Cardiac muscle cell (in vitro differentiated cells and primary cell): ENCODE results near the gene TST. TPM values are rescaled to one million over a fixed set of nuclear protein-coding genes. Genes with fewer than 3 reads are reported as not detected.

Experiments
- DNase-seq, 2 donors: peaks; one replicate each; pipeline versions ENCODE4 v3.0.0 to v3.0.0-alpha.2; 2010 to 2017; ENCODE audit warnings: low read depth in 1 of 2, low spot score in 1 of 2
- H3K27ac ChIP-seq: fragments of 200-600 bp; sonication (generic); 2 replicates; pipeline ENCODE4 v1.5.1; 2016
- H3K27me3 ChIP-seq: fragments of 200-600 bp; sonication (generic); 2 replicates; pipeline ENCODE4 v1.6.0; 2016; ENCODE audit warnings: control low read depth
- H3K36me3 ChIP-seq: fragments of 200-600 bp; sonication (generic); 2 replicates; pipeline ENCODE4 v1.5.1; 2016; ENCODE audit warnings: control low read depth
- H3K4me1 ChIP-seq: fragments of 200-600 bp; sonication (generic); 2 replicates; pipeline ENCODE4 v1.8.1; 2017; ENCODE audit warnings: low read depth, mild to moderate bottlenecking, mixed run types
- H3K4me3 ChIP-seq: fragments of 200-600 bp; sonication (generic); 2 replicates; pipeline ENCODE4 v1.5.1; 2016; ENCODE audit warnings: mild to moderate bottlenecking
- H3K9me3 ChIP-seq: fragments of 200-600 bp; sonication (generic); 2 replicates; pipeline ENCODE4 v1.5.1; 2017; ENCODE audit warnings: low read depth, mild to moderate bottlenecking, control low read depth
- polyA plus RNA-seq: library from polyadenylated mRNA; unstranded; fragments of >200 nt; fragmentation: Nextera tagmentation; extraction: Ambion mirVana; gene quantifications from 2 replicates; pipeline ENCODE4 v1.2.1, GENCODE V29; 2016
- total RNA-seq: library from RNA; depleted of rRNA; stranded (reverse); fragments of >200 nt; gene quantifications from 2 replicates; pipeline ENCODE4 v1.2.3, GENCODE V29; 2016
- TF ChIP-seq, protein P1 (sequence below): IDR thresholded peaks from 2 replicates; pipeline ENCODE4 v1.5.1; 2012; ENCODE audit warnings: low read depth, mild to moderate bottlenecking, low read length

The TST gene
- total and polyA plus RNA-seq, 2 experiments from 2014 or later: 36.2 to 63.8 TPM

GRCh38 chr22:36988075-36988832 lies 31.0 kb downstream of the TST start:
- no peak overlapping the region for H3K4me3 ChIP-seq
- no peaks in the 10 kb centered on the region for H3K36me3 ChIP-seq
- DNase-seq: no peak
- H3K27me3 ChIP-seq: peaks cover 6% of the 10 kb centered on the region
- TF ChIP-seq, protein P1, sequence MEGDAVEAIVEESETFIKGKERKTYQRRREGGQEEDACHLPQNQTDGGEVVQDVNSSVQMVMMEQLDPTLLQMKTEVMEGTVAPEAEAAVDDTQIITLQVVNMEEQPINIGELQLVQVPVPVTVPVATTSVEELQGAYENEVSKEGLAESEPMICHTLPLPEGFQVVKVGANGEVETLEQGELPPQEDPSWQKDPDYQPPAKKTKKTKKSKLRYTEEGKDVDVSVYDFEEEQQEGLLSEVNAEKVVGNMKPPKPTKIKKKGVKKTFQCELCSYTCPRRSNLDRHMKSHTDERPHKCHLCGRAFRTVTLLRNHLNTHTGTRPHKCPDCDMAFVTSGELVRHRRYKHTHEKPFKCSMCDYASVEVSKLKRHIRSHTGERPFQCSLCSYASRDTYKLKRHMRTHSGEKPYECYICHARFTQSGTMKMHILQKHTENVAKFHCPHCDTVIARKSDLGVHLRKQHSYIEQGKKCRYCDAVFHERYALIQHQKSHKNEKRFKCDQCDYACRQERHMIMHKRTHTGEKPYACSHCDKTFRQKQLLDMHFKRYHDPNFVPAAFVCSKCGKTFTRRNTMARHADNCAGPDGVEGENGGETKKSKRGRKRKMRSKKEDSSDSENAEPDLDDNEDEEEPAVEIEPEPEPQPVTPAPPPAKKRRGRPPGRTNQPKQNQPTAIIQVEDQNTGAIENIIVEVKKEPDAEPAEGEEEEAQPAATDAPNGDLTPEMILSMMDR: no peak
- H3K27ac ChIP-seq: no peak overlapping the region
- no peaks in the 10 kb centered on the region for H3K9me3 ChIP-seq
- no peaks in the 10 kb centered on the region for H3K4me1 ChIP-seq

GRCh38 chr22:36986242-36986821 lies 32.9 kb downstream of the TST start:
- Histone ChIP-seq H3K27ac (no peak overlapping the region), H3K4me1 (no peaks in the 10 kb centered on the region), H3K27me3 (peaks cover 6% of the 10 kb centered on the region), H3K4me3 (no peak overlapping the region), H3K36me3 (no peaks in the 10 kb centered on the region), H3K9me3 (no peaks in the 10 kb centered on the region)
- DNase-seq: no peak
- TF ChIP-seq, protein P1: peak; percentile 57

DNA sequence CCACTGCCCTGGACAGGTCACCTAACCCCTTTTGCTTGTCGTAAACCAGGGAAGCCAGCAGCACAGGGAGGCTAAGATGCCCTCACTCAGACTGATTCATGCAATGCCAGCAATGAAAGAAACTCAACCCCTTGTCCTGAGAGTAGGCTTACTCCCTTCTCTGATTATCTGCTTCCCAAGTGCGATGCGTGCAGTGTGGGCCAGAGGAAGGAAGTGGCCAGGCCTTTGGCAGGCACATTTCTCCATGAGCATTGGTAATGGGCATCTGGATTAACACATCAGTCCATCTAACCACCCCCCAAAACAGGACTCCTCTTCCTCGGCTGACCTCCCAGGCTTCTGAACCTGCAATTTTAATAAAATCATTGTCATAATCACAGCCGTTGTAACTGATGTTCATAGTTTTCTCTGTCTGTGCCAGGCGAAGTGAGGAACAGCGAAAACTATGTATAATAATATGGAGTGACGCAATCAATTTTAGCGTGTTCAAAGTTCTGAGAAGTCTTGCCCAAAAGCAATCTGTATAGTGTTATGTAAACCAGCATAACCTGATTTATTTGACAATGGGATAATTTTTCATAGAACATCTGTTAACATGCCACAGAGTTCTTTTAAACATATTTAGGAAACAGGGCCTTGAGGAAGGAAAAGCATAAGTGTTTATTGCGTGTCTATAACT lies 33.9 kb downstream of the TST start:
- DNase-seq: no peak
- H3K4me3 ChIP-seq: no peak overlapping the region
- H3K9me3 ChIP-seq: no peaks in the 10 kb centered on the region
- TF ChIP-seq, protein P1: no peak
- H3K27ac ChIP-seq: no peak overlapping the region
- peaks cover 6% of the 10 kb centered on the region for H3K27me3 ChIP-seq
- no peaks in the 10 kb centered on the region for H3K4me1 ChIP-seq
- H3K36me3 ChIP-seq: no peaks in the 10 kb centered on the region

DNA sequence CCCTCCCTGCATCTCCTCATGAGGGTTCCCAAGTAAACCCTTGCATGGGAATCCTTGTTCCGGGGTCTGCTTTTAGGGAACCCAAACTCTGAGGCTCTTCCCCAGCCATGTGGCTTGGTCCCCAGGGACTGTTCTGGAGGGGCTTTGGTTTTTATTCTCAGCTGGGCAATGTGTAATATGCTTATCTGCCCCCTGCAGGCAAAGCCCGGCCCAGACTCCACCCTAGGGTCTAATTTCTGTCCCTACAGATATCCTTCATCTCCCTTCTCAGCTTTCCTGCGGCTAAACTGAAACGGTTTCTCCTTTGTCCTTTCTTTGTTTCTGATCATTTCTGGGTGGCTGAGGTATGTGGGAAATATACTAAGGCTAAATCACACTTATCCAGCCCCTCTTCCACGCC lies 37.1 kb downstream of the TST start:
- Histone ChIP-seq H3K4me3 (no peak overlapping the region), H3K36me3 (no peaks in the 10 kb centered on the region), H3K9me3 (no peaks in the 10 kb centered on the region), H3K27ac (no peak overlapping the region), H3K27me3 (no peaks in the 10 kb centered on the region), H3K4me1 (no peaks in the 10 kb centered on the region)
- DNase-seq: no peak
- TF ChIP-seq, protein P1: peak; percentile 12

- Histone ChIP-seq H3K9me3 (no peaks in the 10 kb centered on the region), H3K4me3 (no peak overlapping the region), H3K27ac (no peak overlapping the region), H3K36me3 (no peaks in the 10 kb centered on the region), H3K27me3 (no peaks in the 10 kb centered on the region), H3K4me1 (no peaks in the 10 kb centered on the region)
- DNase-seq: no peak
- TF ChIP-seq, protein P1: no peak
These were observed 37.9 kb downstream of the TST start for GRCh38 chr22:36981247-36981775.
